Ovary (tissue), 9 donors: Measurements from ENCODE around the gene DTYMK. TPM values are rescaled to one million over a fixed set of nuclear protein-coding genes. Genes with fewer than 3 reads are reported as not detected.

Experiments
- DNase-seq, 5 donors: peaks; one replicate each; pipeline ENCODE4 v3.0.0-alpha.2; 2019 to 2020
- H3K27ac ChIP-seq, 2 donors: fragments of 200-600 bp; one replicate each; pipeline versions ENCODE4 v1.5.1 to v1.8.0; 2019 to 2022
- H3K27me3 ChIP-seq: fragments of 200-600 bp; one replicate; pipeline ENCODE4 v1.8.0; 2022
- H3K36me3 ChIP-seq: fragments of 200-600 bp; sonication (generic); one replicate; pipeline ENCODE4 v1.5.1; 2019
- H3K4me1 ChIP-seq: one replicate; pipeline ENCODE4 v1.8.1; 2013; ENCODE audit warnings: mild to moderate bottlenecking, moderate library complexity; ENCODE audit not compliant: insufficient read depth
- H3K4me3 ChIP-seq: fragments of 200-600 bp; sonication (generic); one replicate; pipeline ENCODE4 v1.5.1; 2017
- H3K9me3 ChIP-seq, 2 donors: fragments of 200-600 bp in 1 of 2; sonication (generic) in 1 of 2; one replicate each; pipeline versions ENCODE4 v1.5.1 to v1.8.1; 2013 to 2019; ENCODE audit warnings: mild to moderate bottlenecking in 1 of 2, moderate library complexity in 1 of 2
- CTCF ChIP-seq, 3 donors: fragments of 450-650 bp in 2 of 3; fragments of 200-600 bp in 1 of 3; IDR thresholded peaks; one replicate each; pipeline versions ENCODE4 v1.5.1 to v1.8.0; 2016 to 2022; ENCODE audit warnings: antibody characterized with exemption in 3 of 3, mild to moderate bottlenecking in 1 of 3
- EP300 ChIP-seq: sonication (generic); formaldehyde crosslinking; IDR thresholded peaks from one replicate; pipeline ENCODE4 v1.6.1; 2017; ENCODE audit warnings: antibody characterized with exemption
- POLR2A ChIP-seq: fragments of 450-650 bp; IDR thresholded peaks from one replicate; pipeline ENCODE4 v1.6.1; 2017; ENCODE audit warnings: antibody characterized with exemption, mild to moderate bottlenecking, moderate library complexity
- WGBS, 3 donors: extraction: QIAGEN DNeasy Blood & Tissue Kit in 1 of 3; methylation state at CpG; one replicate each; pipeline versions ENCODE4 v1.1.5 to v1.1.7; 2013 to 2017; 5-methylcytosine and 5-hydroxymethylcytosine counted together
- intact Hi-C, 4 donors: fragments of 100-400 bp; cut with DNase I; formaldehyde crosslinking; loops; one replicate each; pipeline versions ENCODE4 v1.11.0 to v1.15.1; 2022 to 2023
- polyA plus RNA-seq, 2 donors: library from polyadenylated mRNA; stranded (reverse); fragments of 200-250 nt in 1 of 2; fragments of 350-450 nt in 1 of 2; fragmentation: Illumina TruSeq in 1 of 2; extraction: RNeasy Lipid Tissue Mini Kit (QIAGEN cat#74804) in 1 of 2; gene quantifications; one replicate each; pipeline ENCODE4 v1.2.3, GENCODE V29; 2013 to 2014
- total RNA-seq, 7 donors: library from RNA; depleted of rRNA in 2 of 7; stranded (reverse); fragments of >200 nt in 2 of 7; fragmentation: NEBNext Ultra II Directional in 3 of 7; extraction: Animal tissue kit (Norgen Biotek cat#: 25700) in 3 of 7; gene quantifications; one replicate each; pipeline versions ENCODE4 v1.1.0 to v1.2.4, GENCODE V29; 2016 to 2023
- donor health status: DM: no; HTN: no; CAD: no; lungs with moderate emphysema.
- donor health status: DM: no; HTN: no; CAD: no.
- donor health status: Bipolar disorder and iron deficiency.
- donor health status: DM: yes; HTN: yes; CAD: no.
- donor health status: DM: no; HTN: no; CAD: no.
- donor health status: DM: yes; HTN: yes; CAD: no.

The DTYMK gene
- total and polyA plus RNA-seq, 9 donors = 3.7 to 17.9 (median 12.5) TPM

DNA sequence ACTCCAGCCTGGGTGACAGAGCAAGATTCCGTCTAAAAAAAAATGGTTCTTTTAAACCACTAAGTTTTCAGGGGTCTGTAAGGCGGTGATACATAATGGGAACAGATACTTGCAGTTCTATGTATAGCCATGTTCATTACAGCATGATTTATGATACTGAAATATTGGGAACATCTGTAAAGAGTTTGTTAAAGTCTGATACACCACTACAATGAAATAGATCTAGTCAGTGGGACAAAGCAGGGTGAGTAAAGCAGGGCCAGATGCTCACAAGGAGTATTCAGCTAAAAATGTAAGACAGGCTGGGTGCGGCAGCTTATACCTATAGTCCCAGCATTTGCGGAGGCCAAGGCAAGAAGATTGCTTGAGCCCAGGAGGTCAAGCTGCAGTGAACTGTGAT, 9.0 kb upstream of the DTYMK start:
- Histone ChIP-seq H3K27me3 (no peaks in the 10 kb centered on the region), H3K4me3 (no peak overlapping the region), H3K36me3 (no peaks in the 10 kb centered on the region), H3K4me1 (no peaks in the 10 kb centered on the region), H3K27ac (no peak overlapping the region), H3K9me3 (no peaks in the 10 kb centered on the region)
- TF ChIP-seq EP300 = no peak
- no peak for TF ChIP-seq CTCF (IDR thresholded peaks at IDR 0.05)
- TF ChIP-seq POLR2A = no peak
- 93 to 97% (median 93%) methylated on average over 4 of the region's 4 CpGs for WGBS, 3 donors
- no peak for DNase-seq
- intact Hi-C loops = no loop called here

DNA sequence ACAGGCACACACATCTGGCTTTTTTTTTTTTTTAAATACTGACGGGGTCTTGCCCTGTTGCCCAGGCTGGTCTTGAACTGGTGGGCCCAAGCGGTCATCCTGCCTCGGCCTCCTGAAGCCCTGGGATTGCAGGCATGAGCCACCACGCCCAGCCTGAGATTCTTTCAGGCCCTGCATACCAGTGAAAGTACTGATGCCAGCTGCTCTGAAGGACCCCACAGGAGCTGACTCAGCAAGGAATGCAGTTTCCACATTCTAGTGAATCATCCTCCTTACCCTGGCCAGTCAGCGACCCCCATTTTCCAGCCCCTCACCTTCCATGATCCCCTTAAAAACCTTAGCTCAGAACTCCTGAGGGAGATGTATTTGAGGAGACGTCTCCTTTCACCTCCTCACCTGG, 5.8 kb upstream of the DTYMK start:
- no peak for DNase-seq
- no peak overlapping the region for H3K4me3 ChIP-seq
- no peaks in the 10 kb centered on the region for H3K4me1 ChIP-seq
- H3K36me3 ChIP-seq = no peaks in the 10 kb centered on the region
- no peaks in the 10 kb centered on the region for H3K27me3 ChIP-seq
- intact Hi-C loops = no loop called here
- H3K9me3 ChIP-seq = no peaks in the 10 kb centered on the region
- H3K27ac ChIP-seq = no peak overlapping the region
- TF ChIP-seq POLR2A (no peak), EP300 (no peak), CTCF (IDR thresholded peaks at IDR 0.05) (no peak)
- WGBS, 3 donors = 76 to 90% (median 82%) methylated on average over 6 of the region's 6 CpGs

GRCh38 chr2:241690202-241690717, 3.6 kb upstream of the DTYMK start:
- H3K36me3 ChIP-seq = no peaks in the 10 kb centered on the region

DNA sequence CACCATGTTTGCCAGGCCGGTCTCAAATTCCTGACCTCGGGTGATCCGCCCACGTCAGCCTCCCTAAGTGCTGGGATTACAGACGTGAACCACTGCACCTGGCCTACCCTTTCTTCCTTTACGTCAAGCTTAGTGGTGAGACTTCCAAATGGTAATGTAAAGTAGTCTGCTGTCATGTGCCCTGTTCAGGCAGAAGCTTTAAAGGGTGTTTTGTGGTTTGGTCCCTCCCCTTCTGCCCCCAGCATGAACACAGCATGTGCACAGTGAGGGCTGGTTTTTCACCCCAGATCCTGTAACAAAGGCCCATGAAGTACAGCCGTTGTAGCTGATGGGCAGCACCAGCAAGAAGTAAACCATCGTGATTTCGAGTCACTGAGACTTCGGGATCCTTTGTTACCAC, 2.7 kb upstream of the DTYMK start:
- intact Hi-C loops = no loop called here
- no peak for DNase-seq

More at GRCh38 chr2:241690202-241690717, 3.6 kb upstream of the DTYMK start:
- intact Hi-C loops = no loop called here
- DNase-seq = no peak
- Histone ChIP-seq H3K9me3 (no peaks in the 10 kb centered on the region), H3K27ac (no peak overlapping the region), H3K4me1 (no peaks in the 10 kb centered on the region), H3K27me3 (no peaks in the 10 kb centered on the region), H3K4me3 (no peak overlapping the region)
- 84 to 87% (median 86%) methylated on average over 6 of the region's 6 CpGs for WGBS, 3 donors
- TF ChIP-seq CTCF (IDR thresholded peaks at IDR 0.05) (no peak), POLR2A (no peak)

More for the DNA sequence above, 2.7 kb upstream of the DTYMK start:
- H3K27ac ChIP-seq = no peak overlapping the region
- H3K27me3 ChIP-seq = no peaks in the 10 kb centered on the region
- H3K36me3 ChIP-seq = no peaks in the 10 kb centered on the region
- 82 to 91% (median 85%) methylated on average over 10 of the region's 10 CpGs for WGBS, 3 donors
- no peaks in the 10 kb centered on the region for H3K4me1 ChIP-seq
- no peaks in the 10 kb centered on the region for H3K9me3 ChIP-seq
- TF ChIP-seq EP300 (no peak), POLR2A (no peak), CTCF (IDR thresholded peaks at IDR 0.05) (no peak)
- no peak overlapping the region for H3K4me3 ChIP-seq
